ENCODE results near the gene ZNF521.

The ZNF521 gene

GRCh38 chr18:25282896-25283703, 68.9 kb downstream of the ZNF521 start:
- no peak for DNase-seq (ENCODE audit: low read depth)
- TF ChIP-seq MYC (IDR thresholded peaks at IDR 0.05; ENCODE audit: low read depth, low read length) (no peak), MAX (IDR thresholded peaks at IDR 0.05; ENCODE audit: low read depth, low read length) (no peak), POLR2A (IDR thresholded peaks at IDR 0.05; ENCODE audit: extremely low read depth, insufficient read length) (no peak)
- TF ChIP-seq, protein P1, sequence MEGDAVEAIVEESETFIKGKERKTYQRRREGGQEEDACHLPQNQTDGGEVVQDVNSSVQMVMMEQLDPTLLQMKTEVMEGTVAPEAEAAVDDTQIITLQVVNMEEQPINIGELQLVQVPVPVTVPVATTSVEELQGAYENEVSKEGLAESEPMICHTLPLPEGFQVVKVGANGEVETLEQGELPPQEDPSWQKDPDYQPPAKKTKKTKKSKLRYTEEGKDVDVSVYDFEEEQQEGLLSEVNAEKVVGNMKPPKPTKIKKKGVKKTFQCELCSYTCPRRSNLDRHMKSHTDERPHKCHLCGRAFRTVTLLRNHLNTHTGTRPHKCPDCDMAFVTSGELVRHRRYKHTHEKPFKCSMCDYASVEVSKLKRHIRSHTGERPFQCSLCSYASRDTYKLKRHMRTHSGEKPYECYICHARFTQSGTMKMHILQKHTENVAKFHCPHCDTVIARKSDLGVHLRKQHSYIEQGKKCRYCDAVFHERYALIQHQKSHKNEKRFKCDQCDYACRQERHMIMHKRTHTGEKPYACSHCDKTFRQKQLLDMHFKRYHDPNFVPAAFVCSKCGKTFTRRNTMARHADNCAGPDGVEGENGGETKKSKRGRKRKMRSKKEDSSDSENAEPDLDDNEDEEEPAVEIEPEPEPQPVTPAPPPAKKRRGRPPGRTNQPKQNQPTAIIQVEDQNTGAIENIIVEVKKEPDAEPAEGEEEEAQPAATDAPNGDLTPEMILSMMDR (IDR thresholded peaks at IDR 0.05; ENCODE audit: low read depth, low read length): no peak
- H3K4me3 ChIP-seq (ENCODE audit: low read depth, low read length): no peak overlapping the region

- H3K4me3 ChIP-seq (ENCODE audit: low read depth, low read length): no peak overlapping the region
- peak; percentile 4 for DNase-seq (ENCODE audit: low read depth)
- TF ChIP-seq MYC (IDR thresholded peaks at IDR 0.05; ENCODE audit: low read depth, low read length) (no peak), POLR2A (IDR thresholded peaks at IDR 0.05; ENCODE audit: extremely low read depth, insufficient read length) (no peak), MAX (IDR thresholded peaks at IDR 0.05; ENCODE audit: low read depth, low read length) (no peak)
- TF ChIP-seq, protein P1 (IDR thresholded peaks at IDR 0.05; ENCODE audit: low read depth, low read length): no peak
Measured at GRCh38 chr18:25282282-25282681, 69.7 kb downstream of the ZNF521 start.

GRCh38 chr18:25281556-25281955, 70.4 kb downstream of the ZNF521 start:
- no peak overlapping the region for H3K4me3 ChIP-seq (ENCODE audit: low read depth, low read length)
- DNase-seq (ENCODE audit: low read depth): no peak
- no peak for TF ChIP-seq MYC (IDR thresholded peaks at IDR 0.05; ENCODE audit: low read depth, low read length)
- no peak for TF ChIP-seq POLR2A (IDR thresholded peaks at IDR 0.05; ENCODE audit: extremely low read depth, insufficient read length)

DNA sequence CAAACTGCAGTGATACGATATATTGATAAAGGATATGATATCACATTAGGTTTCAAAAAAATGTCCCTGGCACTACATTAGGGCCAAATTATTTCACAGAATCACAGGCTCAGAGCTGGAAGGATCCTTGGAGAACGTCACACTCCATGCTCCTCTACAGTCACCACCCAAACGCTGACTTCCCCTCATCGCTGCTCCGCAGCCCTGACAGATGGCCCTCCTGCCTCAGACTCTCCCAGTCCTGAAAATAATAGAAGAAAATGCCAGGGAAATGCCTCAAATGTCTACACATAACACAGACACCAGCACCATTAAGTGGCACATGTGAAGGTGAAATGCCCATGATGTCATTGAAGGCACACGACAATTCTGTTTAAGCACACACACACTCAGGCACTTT, 72.0 kb downstream of the ZNF521 start:
- DNase-seq (ENCODE audit: low read depth): no peak
- TF ChIP-seq MAX (IDR thresholded peaks at IDR 0.05; ENCODE audit: low read depth, low read length) (no peak), MYC (IDR thresholded peaks at IDR 0.05; ENCODE audit: low read depth, low read length) (no peak), POLR2A (IDR thresholded peaks at IDR 0.05; ENCODE audit: extremely low read depth, insufficient read length) (no peak)
- TF ChIP-seq, protein P1 (IDR thresholded peaks at IDR 0.05; ENCODE audit: low read depth, low read length): no peak

DNA sequence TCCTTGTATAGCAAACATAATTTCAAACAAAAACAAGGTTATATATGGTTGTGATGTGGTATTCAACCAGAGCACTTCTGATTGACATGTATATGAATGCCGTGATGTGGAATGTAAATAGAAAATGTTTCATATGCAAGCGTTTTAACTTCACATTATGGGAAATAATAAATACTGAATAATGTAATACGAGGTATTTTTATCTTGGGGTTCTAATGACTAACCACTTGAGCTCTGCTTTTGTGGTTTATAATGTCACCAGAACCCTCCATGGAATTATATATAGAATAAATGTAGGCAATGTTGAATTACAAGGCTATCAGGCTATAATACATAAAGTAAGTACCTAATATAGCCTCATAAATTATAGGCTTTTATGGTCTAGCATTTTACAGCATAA, 72.4 kb downstream of the ZNF521 start:
- no peak for DNase-seq (ENCODE audit: low read depth)
- TF ChIP-seq, protein P1 (IDR thresholded peaks at IDR 0.05; ENCODE audit: low read depth, low read length): no peak
- TF ChIP-seq POLR2A (IDR thresholded peaks at IDR 0.05; ENCODE audit: extremely low read depth, insufficient read length): no peak
- TF ChIP-seq MYC (IDR thresholded peaks at IDR 0.05; ENCODE audit: low read depth, low read length): no peak
- TF ChIP-seq MAX (IDR thresholded peaks at IDR 0.05; ENCODE audit: low read depth, low read length): no peak

More for the DNA sequence above, 72.0 kb downstream of the ZNF521 start:
- no peak overlapping the region for H3K4me3 ChIP-seq (ENCODE audit: low read depth, low read length)

DNA sequence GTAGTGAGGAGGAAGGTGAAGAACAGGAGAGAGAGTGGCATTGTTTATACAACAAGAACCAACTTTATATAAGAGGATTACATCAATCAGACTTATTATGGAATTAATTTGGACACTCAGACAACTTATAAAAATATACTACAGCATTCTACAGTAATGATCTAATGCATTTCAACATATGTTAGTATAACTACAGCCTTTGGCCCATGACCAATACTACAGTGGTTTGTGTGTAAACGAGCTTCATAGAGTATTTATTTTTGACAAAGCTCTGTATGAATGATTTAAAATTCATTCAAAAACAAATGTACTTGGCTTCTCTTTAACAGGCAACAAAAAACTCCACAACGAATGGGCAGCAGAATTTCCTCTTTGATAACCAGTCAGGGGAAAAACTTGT, 72.8 kb downstream of the ZNF521 start:
- no peak overlapping the region for H3K4me3 ChIP-seq (ENCODE audit: low read depth, low read length)
- TF ChIP-seq, protein P1 (IDR thresholded peaks at IDR 0.05; ENCODE audit: low read depth, low read length): no peak
- DNase-seq (ENCODE audit: low read depth): no peak

More for the DNA sequence above, 72.4 kb downstream of the ZNF521 start:
- H3K4me3 ChIP-seq (ENCODE audit: low read depth, low read length): no peak overlapping the region
